D721Med (cell line): ENCODE data around the gene C6orf89.
A peak's percentile ranks its signal among the peaks of the same experiment; 100 is the strongest.

Experiments
- DNase-seq: peaks from one replicate; pipeline ENCODE4 v3.0.0; 2011; ENCODE audit warnings: low spot score; ENCODE audit not compliant: insufficient read length
- FAIRE-seq: peaks from 2 replicates; lab custom pipeline; 2011; peaks lifted over from hg19 to GRCh38; lab: Jason Lieb, UNC
- TF ChIP-seq, protein P1 (sequence below): IDR thresholded peaks from 2 replicates; pipeline ENCODE4 v1.5.1; 2012; ENCODE audit warnings: mild to moderate bottlenecking, control low read depth; ENCODE audit not compliant: insufficient read depth; ENCODE audit errors: missing control alignments

The C6orf89 gene

DNA sequence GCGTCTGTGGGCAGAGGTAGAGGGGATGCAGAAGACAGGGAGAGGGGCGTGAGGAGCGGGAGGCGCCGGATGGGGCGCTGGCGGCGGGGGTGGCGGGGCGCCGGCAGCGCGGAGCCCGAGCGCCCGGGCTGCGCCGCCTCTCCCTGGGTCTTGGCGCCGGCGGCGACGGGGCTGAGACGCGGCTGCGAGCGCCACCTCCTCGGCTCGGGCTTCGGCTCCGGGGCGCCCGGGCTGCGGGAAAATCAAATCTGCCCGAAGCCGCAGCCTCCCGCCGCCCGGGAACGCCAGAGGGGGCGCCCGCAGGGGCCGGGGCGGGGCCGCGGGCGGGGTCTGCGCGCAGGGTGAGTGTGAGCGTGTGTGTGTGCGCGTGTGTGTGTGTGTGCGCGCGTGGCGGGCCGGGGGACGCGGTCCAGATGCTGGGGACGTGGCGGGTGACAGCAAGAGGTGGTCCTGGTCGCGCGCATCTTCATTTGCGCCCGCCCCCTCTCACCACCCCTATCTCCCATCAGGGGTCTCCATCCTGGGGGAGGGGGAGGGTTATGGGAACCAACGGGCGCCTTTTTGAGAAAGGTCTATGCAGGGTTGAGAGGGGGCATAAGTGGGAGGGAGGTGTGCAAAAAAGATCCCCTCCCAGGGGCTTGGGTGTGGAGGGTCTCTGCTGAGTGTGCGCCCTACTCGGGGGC lies 45.9 kb upstream of the C6orf89 start:
- DNase-seq (no peak), FAIRE-seq (no peak)
- TF ChIP-seq, protein P1, sequence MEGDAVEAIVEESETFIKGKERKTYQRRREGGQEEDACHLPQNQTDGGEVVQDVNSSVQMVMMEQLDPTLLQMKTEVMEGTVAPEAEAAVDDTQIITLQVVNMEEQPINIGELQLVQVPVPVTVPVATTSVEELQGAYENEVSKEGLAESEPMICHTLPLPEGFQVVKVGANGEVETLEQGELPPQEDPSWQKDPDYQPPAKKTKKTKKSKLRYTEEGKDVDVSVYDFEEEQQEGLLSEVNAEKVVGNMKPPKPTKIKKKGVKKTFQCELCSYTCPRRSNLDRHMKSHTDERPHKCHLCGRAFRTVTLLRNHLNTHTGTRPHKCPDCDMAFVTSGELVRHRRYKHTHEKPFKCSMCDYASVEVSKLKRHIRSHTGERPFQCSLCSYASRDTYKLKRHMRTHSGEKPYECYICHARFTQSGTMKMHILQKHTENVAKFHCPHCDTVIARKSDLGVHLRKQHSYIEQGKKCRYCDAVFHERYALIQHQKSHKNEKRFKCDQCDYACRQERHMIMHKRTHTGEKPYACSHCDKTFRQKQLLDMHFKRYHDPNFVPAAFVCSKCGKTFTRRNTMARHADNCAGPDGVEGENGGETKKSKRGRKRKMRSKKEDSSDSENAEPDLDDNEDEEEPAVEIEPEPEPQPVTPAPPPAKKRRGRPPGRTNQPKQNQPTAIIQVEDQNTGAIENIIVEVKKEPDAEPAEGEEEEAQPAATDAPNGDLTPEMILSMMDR: peak; percentile 16

DNA sequence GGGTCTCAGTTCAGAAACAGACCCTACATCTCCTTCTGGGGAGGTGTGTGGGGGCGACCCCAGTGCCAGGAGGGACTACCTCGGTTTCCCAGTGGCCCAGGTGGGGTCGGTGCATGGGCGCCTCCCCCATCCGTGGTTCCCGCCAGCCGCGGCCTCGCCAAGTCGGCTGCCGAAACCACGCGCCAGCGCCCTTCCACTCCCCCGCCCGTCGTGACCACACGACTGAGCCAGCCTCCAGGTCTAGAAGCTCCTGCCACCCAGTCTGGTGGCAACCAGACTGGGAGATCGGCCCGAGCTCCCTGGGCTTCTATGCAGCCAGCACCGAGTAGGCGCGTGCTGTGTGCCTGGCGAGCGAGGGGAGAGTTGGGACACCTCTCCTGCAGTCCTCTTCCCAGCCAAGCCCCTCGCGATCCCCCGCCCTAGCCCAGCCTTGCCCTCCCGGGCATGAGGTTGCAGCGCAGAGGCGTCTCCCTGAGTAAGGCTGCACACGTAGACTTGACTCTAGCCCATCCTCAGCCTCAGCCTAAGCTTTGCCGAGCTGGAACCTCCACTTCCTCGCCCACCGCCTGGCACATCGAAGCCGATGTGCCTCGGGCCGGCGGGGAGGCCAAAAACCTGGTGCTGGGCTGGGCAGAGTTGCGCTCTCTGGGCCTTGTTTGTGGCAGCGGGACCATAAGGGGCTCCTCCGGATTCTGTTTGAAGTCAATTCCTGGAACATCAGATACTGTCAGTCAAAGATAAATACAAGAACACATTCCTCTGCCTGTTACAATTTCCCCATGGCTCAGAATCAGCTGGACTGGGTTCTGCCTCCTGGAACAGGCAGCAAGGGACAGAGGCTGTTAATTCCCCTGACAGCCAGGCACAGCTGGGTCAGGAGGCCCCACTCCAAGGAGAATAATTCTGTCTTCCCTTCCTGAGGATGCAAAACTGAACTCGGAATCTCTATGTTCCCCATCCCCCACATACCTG lies 45.0 kb upstream of the C6orf89 start:
- FAIRE-seq: no peak
- TF ChIP-seq, protein P1: no peak
- DNase-seq: no peak

DNA sequence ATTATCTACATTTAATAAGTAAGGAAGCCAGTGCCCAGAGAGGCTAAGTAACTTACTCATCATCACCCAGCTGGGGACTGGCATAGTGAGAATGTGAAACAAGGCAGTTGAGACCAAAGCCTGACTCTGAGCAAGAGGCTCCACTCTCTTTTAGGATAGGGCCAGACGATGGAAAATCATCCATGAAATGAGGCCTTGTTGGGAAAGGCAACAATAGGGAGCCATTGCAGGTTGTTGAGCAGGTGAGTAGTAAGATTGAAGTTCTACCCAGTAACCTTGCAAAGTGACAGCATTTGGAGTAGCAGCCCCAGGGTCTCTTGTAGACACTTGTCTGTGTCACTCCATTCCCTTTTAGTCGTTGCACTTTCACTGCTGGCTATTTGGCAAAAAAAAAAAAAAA lies 44.0 kb upstream of the C6orf89 start:
- FAIRE-seq (no peak), DNase-seq (no peak)
- TF ChIP-seq, protein P1: no peak

DNA sequence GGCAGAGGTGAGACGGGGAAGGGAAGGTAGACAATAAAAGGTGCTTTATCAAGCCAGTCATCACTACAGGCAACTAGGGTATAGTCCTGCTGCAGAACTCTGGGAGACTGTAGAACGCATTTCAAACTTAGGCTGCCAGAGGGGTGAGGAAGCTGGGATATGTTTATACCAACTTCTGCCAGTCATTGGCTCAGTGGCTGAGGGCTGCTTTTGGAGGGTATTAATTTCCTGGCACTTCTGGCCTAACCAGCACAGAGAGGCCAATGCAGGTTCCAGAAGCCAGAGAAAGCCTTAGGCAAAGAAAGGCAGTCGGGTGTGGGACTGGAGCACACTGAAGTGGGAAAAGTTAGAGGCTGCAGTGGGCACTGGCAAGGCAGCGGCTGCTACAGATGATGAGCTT lies 42.6 kb upstream of the C6orf89 start:
- no peak for FAIRE-seq
- DNase-seq: no peak
- TF ChIP-seq, protein P1: no peak

DNA sequence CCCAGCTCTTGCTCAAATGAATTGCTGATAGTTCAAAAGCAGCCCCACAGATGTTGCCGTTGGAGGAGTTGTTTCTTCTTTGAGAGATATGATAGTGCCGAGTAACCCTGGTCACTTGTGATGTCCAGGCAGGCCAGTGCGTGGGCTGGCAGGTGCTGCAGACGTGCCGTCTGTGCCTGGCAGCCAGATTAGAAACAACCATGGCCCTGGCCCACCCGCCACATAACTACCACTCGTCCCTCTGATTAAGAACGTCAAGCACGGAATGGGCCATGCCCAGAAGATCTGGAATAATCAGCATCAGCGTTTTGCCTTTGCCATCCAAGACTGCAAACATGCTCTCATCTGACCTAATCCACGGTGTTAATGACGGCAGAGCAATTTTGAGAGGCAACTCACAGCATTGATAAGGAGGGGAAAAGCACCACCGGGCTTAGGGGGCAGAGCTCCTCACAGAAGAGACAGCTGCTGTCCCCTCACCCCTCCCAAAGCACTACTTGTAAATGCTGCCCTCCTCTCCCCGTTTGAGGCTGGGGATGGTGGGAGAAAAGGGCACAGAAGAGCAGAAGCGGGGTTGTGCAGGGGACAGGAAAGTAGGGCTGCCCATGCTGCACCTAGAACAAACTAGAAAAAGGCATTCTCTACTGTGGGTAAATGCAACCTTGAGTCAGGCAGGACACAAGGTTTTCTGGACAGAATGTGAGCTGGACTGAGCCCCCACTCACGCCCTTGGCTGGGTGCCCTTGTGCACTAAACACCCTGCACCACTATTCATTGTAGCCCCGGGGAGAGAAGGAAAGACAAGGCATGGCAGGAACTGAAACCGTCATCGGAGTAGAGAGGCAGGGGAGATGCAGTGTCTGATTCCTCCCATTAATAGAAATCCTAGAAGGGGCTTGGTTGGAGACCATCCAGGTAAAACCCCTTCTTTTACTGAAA lies 41.3 kb upstream of the C6orf89 start:
- TF ChIP-seq, protein P1: no peak
- no peak for FAIRE-seq
- DNase-seq: no peak

DNA sequence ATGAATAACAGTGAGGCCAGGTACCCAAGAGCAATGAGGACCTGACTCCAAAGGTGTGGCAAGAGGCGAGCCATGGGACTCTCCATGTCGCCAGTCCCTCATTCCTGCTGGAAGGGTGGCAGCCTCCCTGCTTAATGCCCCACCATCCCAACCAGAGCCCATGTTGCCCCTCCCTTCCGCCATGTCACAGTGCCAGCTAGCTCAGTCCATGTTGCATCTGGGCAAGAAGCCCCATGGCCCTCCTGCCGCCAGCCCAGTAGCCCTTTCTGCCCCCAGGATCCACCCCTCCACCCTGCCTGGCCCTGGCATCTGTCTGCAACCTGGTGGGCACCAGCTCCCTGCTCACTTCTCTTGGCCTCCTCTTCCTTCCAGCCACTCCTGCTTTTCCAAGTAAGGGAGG lies 40.5 kb upstream of the C6orf89 start:
- DNase-seq (no peak), FAIRE-seq (no peak)
- TF ChIP-seq, protein P1: no peak
